CD14-positive monocyte (primary cell): ENCODE results near the gene FAM8A1. TPM values are rescaled to one million over a fixed set of nuclear protein-coding genes. Genes with fewer than 3 reads are reported as not detected.

Experiments
- DNase-seq, 3 donors: peaks; one replicate each; pipeline ENCODE4 v3.0.0-alpha.2; 2011 to 2022
- H2AFZ ChIP-seq: 2 replicates; pipeline ENCODE4 v1.6.0; 2012; ENCODE audit warnings: mild to moderate bottlenecking, low read depth, low read length, inconsistent platforms; ENCODE audit not compliant: insufficient read depth, poor library complexity, severe bottlenecking
- H3K27ac ChIP-seq, 2 donors: 1 replicate in 1 of 2; 2 replicates in 1 of 2; pipeline ENCODE4 v1.5.1; 2012 to 2013; ENCODE audit warnings: low read length in 2 of 2, control low read depth in 1 of 2, inconsistent platforms in 1 of 2, low read depth in 1 of 2, mild to moderate bottlenecking in 1 of 2
- H3K27me3 ChIP-seq, 2 donors: one replicate each; pipeline versions ENCODE4 v1.6.0 to v1.6.1; 2011 to 2013; ENCODE audit warnings: low read length in 2 of 2; ENCODE audit not compliant: control insufficient read depth in 2 of 2, insufficient read depth in 2 of 2
- H3K36me3 ChIP-seq, 2 donors: replicated peaks in 1 of 2; 1 replicate in 1 of 2; 2 replicates in 1 of 2; pipeline versions ENCODE4 v1.5.1 to v1.6.1; 2012 to 2013; ENCODE audit warnings: low read length in 2 of 2, control low read depth in 1 of 2, inconsistent platforms in 1 of 2, mild to moderate bottlenecking in 1 of 2; ENCODE audit not compliant: insufficient read depth in 2 of 2, control insufficient read depth in 1 of 2
- H3K4me1 ChIP-seq, 2 donors: 1 replicate in 1 of 2; 2 replicates in 1 of 2; pipeline versions ENCODE4 v1.5.1 to v1.6.1; 2012 to 2013; ENCODE audit warnings: low read length in 2 of 2, control low read depth in 1 of 2, inconsistent platforms in 1 of 2, mild to moderate bottlenecking in 1 of 2, moderate library complexity in 1 of 2; ENCODE audit not compliant: insufficient read depth in 2 of 2, control insufficient read depth in 1 of 2
- H3K4me2 ChIP-seq: replicated peaks from 2 replicates; pipeline ENCODE3; 2012; ENCODE audit warnings: low read length, moderate library complexity, mild to moderate bottlenecking; ENCODE audit not compliant: poor library complexity, severe bottlenecking; ENCODE audit errors: extremely low read depth
- H3K4me3 ChIP-seq, 3 experiments: fragments of 200-600 bp in 1 of 3; sonication (generic) in 1 of 3; replicated peaks in 1 of 3; 1 replicate in 2 of 3; 2 replicates in 1 of 3; pipeline ENCODE4 v1.5.1; 2011 to 2013; ENCODE audit warnings: low read length in 3 of 3, mild to moderate bottlenecking in 3 of 3, control low read depth in 2 of 3, low read depth in 2 of 3, inconsistent platforms in 1 of 3, moderate library complexity in 1 of 3
- H3K79me2 ChIP-seq: 2 replicates; pipeline ENCODE4 v1.6.0; 2012; ENCODE audit warnings: mild to moderate bottlenecking, control low read depth, inconsistent platforms, low read length, moderate library complexity; ENCODE audit not compliant: insufficient read depth
- H3K9ac ChIP-seq: 2 replicates; pipeline ENCODE4 v1.6.0; 2017; ENCODE audit warnings: low read length, mild to moderate bottlenecking; ENCODE audit not compliant: insufficient read depth, poor library complexity, severe bottlenecking
- H3K9me3 ChIP-seq, 2 donors: replicated peaks in 1 of 2; 1 replicate in 1 of 2; 2 replicates in 1 of 2; pipeline versions ENCODE4 v1.5.1 to v1.6.1; 2012 to 2013; ENCODE audit warnings: low read length in 2 of 2, control low read depth in 1 of 2; ENCODE audit not compliant: control insufficient read depth in 1 of 2, insufficient read depth in 1 of 2
- H4K20me1 ChIP-seq: 2 replicates; pipeline ENCODE4 v1.6.0; 2012; ENCODE audit warnings: mild to moderate bottlenecking, low read length, control low read depth, moderate library complexity; ENCODE audit not compliant: insufficient read depth
- H3K27ac Mint-ChIP-seq, 7 donors: one replicate each; pipeline ENCODE4 v1.8.0; 2020; ENCODE audit warnings: mild to moderate bottlenecking in 7 of 7, mixed read lengths in 7 of 7, moderate library complexity in 6 of 7, inconsistent platforms in 2 of 7
- H3K27me3 Mint-ChIP-seq, 3 donors: one replicate each; pipeline ENCODE4 v1.8.0; 2021 to 2022; ENCODE audit warnings: low read depth in 3 of 3, mild to moderate bottlenecking in 3 of 3, mixed read lengths in 3 of 3, moderate library complexity in 3 of 3, inconsistent platforms in 1 of 3
- H3K36me3 Mint-ChIP-seq, 2 donors: one replicate each; pipeline ENCODE4 v1.8.0; 2020; ENCODE audit warnings: mixed read lengths in 2 of 2, inconsistent platforms in 1 of 2, mild to moderate bottlenecking in 1 of 2
- H3K4me1 Mint-ChIP-seq: one replicate; pipeline ENCODE4 v1.8.0; 2020; ENCODE audit warnings: mild to moderate bottlenecking, mixed read lengths
- H3K4me3 Mint-ChIP-seq, 2 donors: one replicate each; pipeline ENCODE4 v1.8.0; 2020; ENCODE audit warnings: mild to moderate bottlenecking in 2 of 2, mixed read lengths in 2 of 2, moderate library complexity in 1 of 2
- H3K9me3 Mint-ChIP-seq, 7 donors: one replicate each; pipeline ENCODE4 v1.8.0; 2020 to 2022; ENCODE audit warnings: mixed read lengths in 7 of 7, mild to moderate bottlenecking in 6 of 7, moderate library complexity in 6 of 7, inconsistent platforms in 2 of 7
- CTCF ChIP-seq: fragments of 200-600 bp; IDR thresholded peaks from one replicate; pipeline ENCODE4 v1.8.0; 2022; ENCODE audit warnings: antibody characterized with exemption, mild to moderate bottlenecking
- WGBS: methylation state at CpG from one replicate; pipeline ENCODE4 v1.1.5; 2013; ENCODE audit warnings: missing lambda C conversion rate; ENCODE audit not compliant: insufficient coverage; 5-methylcytosine and 5-hydroxymethylcytosine counted together
- intact Hi-C, 2 donors: fragments of 100-400 bp; cut with micrococcal nuclease; formaldehyde crosslinking; loops; one replicate each; pipeline versions ENCODE4 v1.15.0 to v1.15.1; 2023
- polyA plus RNA-seq, 3 donors: library from polyadenylated mRNA; depleted of rRNA in 1 of 3; unstranded in 2 of 3; stranded (reverse) in 1 of 3; fragments of 300-500 nt in 2 of 3; fragments of >200 nt in 1 of 3; fragmentation: Illumina TruSeq in 2 of 3; gene quantifications; 1 replicate in 2 of 3; 2 replicates in 1 of 3; pipeline ENCODE4 v1.2.3, GENCODE V29; 2012 to 2021

The FAM8A1 gene
- polyA plus RNA-seq, 3 donors, result 6.8 to 9.9 (median 9.3) TPM

- WGBS, result no CpG with 5 or more reads among the region's 3 CpGs
- no peak overlapping the region for H3K4me2 ChIP-seq
- DNase-seq, result no peak
- H3K27ac ChIP-seq, result no peak overlapping the region
- H4K20me1 ChIP-seq, result no peaks in the 10 kb centered on the region
- no peak overlapping the region for H2AFZ ChIP-seq
- H3K4me1 ChIP-seq, result peaks cover 23 to 30% of the 10 kb centered on the region in 2 donors
- peaks cover 8% of the 10 kb centered on the region for H3K79me2 ChIP-seq
- intact Hi-C loops, result no loop called here
- peaks cover 0 to under 1% of the 10 kb centered on the region in 2 donors for H3K36me3 Mint-ChIP-seq
- H3K4me1 Mint-ChIP-seq, result peaks cover 23% of the 10 kb centered on the region
- no peak overlapping the region for H3K4me3 ChIP-seq
- no peak overlapping the region for H3K27ac Mint-ChIP-seq
- peaks cover 0 to 7% (median 0%) of the 10 kb centered on the region in 3 donors for H3K27me3 Mint-ChIP-seq
- H3K9ac ChIP-seq, result no peak overlapping the region
- H3K36me3 ChIP-seq, result no peaks in the 10 kb centered on the region
- H3K4me3 Mint-ChIP-seq, result no peak overlapping the region
- H3K9me3 ChIP-seq, result no peaks in the 10 kb centered on the region
- TF ChIP-seq CTCF, result no peak
- H3K27me3 ChIP-seq, result no peaks in the 10 kb centered on the region
- peaks cover 0 to 5% (median 0%) of the 10 kb centered on the region in 7 donors for H3K9me3 Mint-ChIP-seq
These were observed 4.0 kb upstream of the FAM8A1 start for GRCh38 chr6:17596085-17596484.

GRCh38 chr6:17600527-17601385 is 654 bp downstream of the FAM8A1 start:
- TF ChIP-seq CTCF, result no peak
- Mint-ChIP-seq H3K27me3 (peaks cover 0 to 3% (median 0%) of the 10 kb centered on the region in 3 donors), H3K4me3 (peak overlapping the region; percentile 84 to 90), H3K27ac (peak overlapping the region; percentile 5 to 94 (median 85)), H3K9me3 (peaks cover 0 to 5% (median 0%) of the 10 kb centered on the region in 7 donors), H3K4me1 (peaks cover 33% of the 10 kb centered on the region), H3K36me3 (peaks cover 23 to 30% of the 10 kb centered on the region in 2 donors)
- Histone ChIP-seq H2AFZ (peak overlapping the region; percentile 89), H3K36me3 (peaks cover 10 to 21% of the 10 kb centered on the region in 2 donors), H3K27me3 (no peaks in the 10 kb centered on the region), H3K4me3 (peak overlapping the region; percentile 49 to 86 (median 71)), H4K20me1 (no peaks in the 10 kb centered on the region), H3K9ac (peak overlapping the region; percentile 94), H3K79me2 (peaks cover 17% of the 10 kb centered on the region), H3K27ac (peak overlapping the region; percentile 24 to 93), H3K4me1 (peaks cover 20 to 25% of the 10 kb centered on the region in 2 donors), H3K4me2 (peak overlapping the region; percentile 86), H3K9me3 (no peaks in the 10 kb centered on the region)
- peak in 2 of 3 donors; percentile 16 to 27 for DNase-seq
- intact Hi-C loops, result loop anchor here (5.0 to 10.0 kb wide), 2 partner anchors 104 to 107 kb away; partner anchors contain the start of gene NUP153 (in 2 of the 2)
- under 1% methylated on average over 74 of the region's 77 CpGs for WGBS
